Ovary (tissue), 3 donors: Measurements from ENCODE around the gene SNAP47.

ENCODE experiments used
- CTCF ChIP-seq, 3 donors: fragments of 450-650 bp in 2 of 3; fragments of 200-600 bp in 1 of 3; IDR thresholded peaks; one replicate each; pipeline versions ENCODE4 v1.5.1 to v1.8.0; 2016 to 2022; ENCODE audit warnings: antibody characterized with exemption in 3 of 3, mild to moderate bottlenecking in 1 of 3
- EP300 ChIP-seq: sonication (generic); formaldehyde crosslinking; IDR thresholded peaks from one replicate; pipeline ENCODE4 v1.6.1; 2017; ENCODE audit warnings: antibody characterized with exemption
- POLR2A ChIP-seq: fragments of 450-650 bp; IDR thresholded peaks from one replicate; pipeline ENCODE4 v1.6.1; 2017; ENCODE audit warnings: antibody characterized with exemption, mild to moderate bottlenecking, moderate library complexity
- donor health status: DM: no; HTN: no; CAD: no.

DNA sequence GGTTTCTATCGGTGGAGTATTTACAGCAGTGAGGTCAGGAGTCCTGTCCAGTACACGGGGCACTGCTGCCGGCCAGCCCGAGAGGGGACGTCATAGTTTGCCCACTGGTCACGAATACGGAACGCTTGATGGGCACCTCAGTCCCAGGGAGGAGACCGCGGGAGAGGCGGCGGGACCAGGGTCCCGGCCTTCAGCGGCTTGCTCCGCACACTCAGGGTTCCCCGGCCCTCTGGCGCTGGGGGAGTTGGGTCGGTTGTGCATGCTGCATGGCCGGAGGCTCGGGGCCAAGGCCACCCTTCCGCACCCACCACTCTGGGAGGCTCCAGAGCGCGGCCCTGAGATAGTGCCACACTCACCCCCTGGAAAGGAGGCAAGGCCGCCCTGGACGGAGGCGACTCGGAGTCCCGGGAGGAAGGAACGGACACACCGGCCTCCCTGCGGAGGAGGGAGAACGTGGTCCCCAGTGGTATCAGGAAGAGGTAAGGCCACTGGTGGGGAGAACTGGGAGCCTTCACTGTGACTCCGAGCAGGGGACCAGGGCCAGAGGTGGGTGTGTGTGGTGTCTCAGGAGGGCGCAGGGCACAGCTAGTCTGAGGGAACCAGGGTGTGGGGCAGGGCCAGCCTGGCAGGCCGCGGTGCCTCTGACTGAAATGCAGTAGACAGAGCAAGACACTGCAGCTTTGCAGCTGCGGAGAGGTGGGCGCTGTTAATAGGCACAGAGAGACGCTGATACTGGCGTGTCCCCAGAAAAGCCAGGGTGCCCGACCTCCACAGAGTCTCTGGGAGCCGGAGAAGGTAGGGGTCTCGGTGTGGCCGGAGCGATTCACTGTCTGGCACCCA is 51.7 kb downstream of the SNAP47 start:
- TF ChIP-seq CTCF (IDR thresholded peaks at IDR 0.05) (no peak), EP300 (no peak), POLR2A (no peak)
